NCI-H2196 treated with DMSO at 0.1 percent for 48 hours (cell line): ENCODE results near the gene PIP4P1.
"Not testable (repeated sequence)": the region's sequence is repeated elsewhere in the genome, so short reads cannot be mapped to it uniquely, and the experiment has no call there.

Experiments
- DNase-seq: peaks from one replicate; lab custom pipeline; 2025; ENCODE audit not compliant: unreplicated experiment; lab: John Stamatoyannopoulos, UW

The PIP4P1 gene

GRCh38 chr14:20461225-20462141 lies at the start of gene PIP4P1:
Gene PIP4P1 (minus strand): TSS chr14:20461434. CDS start chr14:20461325, 109 bp downstream.
- DNase-seq: peak; percentile 100

- no peak for DNase-seq
Observed at GRCh38 chr14:20508367-20508766, 47.1 kb upstream of the PIP4P1 start.

GRCh38 chr14:20507537-20507936 lies 46.3 kb upstream of the PIP4P1 start:
- DNase-seq: not testable (repeated sequence)

GRCh38 chr14:20506752-20507151 lies 45.5 kb upstream of the PIP4P1 start:
- not testable (repeated sequence) for DNase-seq

GRCh38 chr14:20506276-20506675 lies 45.0 kb upstream of the PIP4P1 start:
- not testable (repeated sequence) for DNase-seq

GRCh38 chr14:20503898-20504297 lies 42.7 kb upstream of the PIP4P1 start:
- no peak for DNase-seq

- DNase-seq: no peak
Observed at GRCh38 chr14:20501346-20501745, 40.1 kb upstream of the PIP4P1 start.

- DNase-seq: no peak
Observed at GRCh38 chr14:20499881-20500280, 38.6 kb upstream of the PIP4P1 start.

GRCh38 chr14:20499108-20499507 lies 37.9 kb upstream of the PIP4P1 start:
- DNase-seq: no peak

- no peak for DNase-seq
Observed at GRCh38 chr14:20498622-20499021, 37.4 kb upstream of the PIP4P1 start.

GRCh38 chr14:20494935-20495766 lies 33.9 kb upstream of the PIP4P1 start:
- DNase-seq: no peak

GRCh38 chr14:20493634-20494033 lies 32.4 kb upstream of the PIP4P1 start:
- DNase-seq: no peak

- no peak for DNase-seq
Observed at GRCh38 chr14:20492486-20492885, 31.3 kb upstream of the PIP4P1 start.

- DNase-seq: no peak
Observed at GRCh38 chr14:20490563-20490962, 29.3 kb upstream of the PIP4P1 start.

- DNase-seq: no peak
Observed at GRCh38 chr14:20489093-20489994, 28.1 kb upstream of the PIP4P1 start.

GRCh38 chr14:20487396-20487725 lies 26.1 kb upstream of the PIP4P1 start:
- no peak for DNase-seq

GRCh38 chr14:20486684-20487395 lies 25.6 kb upstream of the PIP4P1 start:
- DNase-seq: no peak

GRCh38 chr14:20485900-20486299 lies 24.7 kb upstream of the PIP4P1 start:
- no peak for DNase-seq

GRCh38 chr14:20482382-20482781 lies 21.1 kb upstream of the PIP4P1 start:
- DNase-seq: no peak

GRCh38 chr14:20478894-20479293 lies 17.7 kb upstream of the PIP4P1 start:
- DNase-seq: no peak
